ENCODE measurements around the gene SEPTIN8.

The SEPTIN8 gene, protein sequence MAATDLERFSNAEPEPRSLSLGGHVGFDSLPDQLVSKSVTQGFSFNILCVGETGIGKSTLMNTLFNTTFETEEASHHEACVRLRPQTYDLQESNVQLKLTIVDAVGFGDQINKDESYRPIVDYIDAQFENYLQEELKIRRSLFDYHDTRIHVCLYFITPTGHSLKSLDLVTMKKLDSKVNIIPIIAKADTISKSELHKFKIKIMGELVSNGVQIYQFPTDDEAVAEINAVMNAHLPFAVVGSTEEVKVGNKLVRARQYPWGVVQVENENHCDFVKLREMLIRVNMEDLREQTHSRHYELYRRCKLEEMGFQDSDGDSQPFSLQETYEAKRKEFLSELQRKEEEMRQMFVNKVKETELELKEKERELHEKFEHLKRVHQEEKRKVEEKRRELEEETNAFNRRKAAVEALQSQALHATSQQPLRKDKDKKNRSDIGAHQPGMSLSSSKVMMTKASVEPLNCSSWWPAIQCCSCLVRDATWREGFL

DNA sequence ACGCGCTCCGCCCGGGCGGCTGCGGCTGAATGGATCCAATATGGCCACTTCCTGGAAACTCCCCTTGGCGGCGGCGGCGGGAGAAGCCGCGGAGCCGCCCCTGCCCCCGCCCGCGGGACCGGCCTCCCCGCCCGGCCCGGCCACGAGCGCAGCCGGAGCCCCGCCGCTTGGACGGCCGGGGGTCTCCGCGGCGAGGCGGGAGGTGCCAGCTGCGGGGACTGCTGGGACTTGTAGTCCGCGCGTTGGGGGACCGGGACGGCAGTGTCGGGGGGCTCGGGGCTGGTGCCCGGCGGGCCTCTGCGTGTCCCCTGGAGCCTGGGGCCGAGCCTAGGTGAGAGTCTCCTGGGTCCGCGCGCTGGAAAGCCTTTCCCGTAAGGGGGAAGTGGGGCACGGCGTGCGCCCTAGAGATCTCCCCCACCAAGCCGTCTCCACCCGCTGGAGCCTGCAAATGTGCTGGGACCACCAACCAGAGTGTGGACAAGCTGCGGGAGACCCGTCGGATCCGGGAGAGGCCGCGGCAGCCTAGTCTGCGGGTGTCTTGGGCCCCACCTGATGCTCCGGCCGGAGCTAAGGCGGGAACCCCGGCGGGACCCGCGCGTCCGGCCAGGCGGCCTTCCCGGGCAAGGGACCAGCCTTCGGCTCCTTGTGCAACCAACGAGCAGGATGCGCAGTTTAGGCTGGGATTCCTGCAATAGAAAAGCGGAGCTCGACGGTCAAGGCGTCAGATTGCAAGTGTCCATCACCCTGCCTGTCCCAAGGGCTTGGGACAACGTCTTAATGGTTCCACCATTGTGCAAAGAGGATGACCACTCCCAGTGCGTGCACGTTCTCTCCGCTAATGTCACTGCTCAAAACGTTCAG, at the start of gene SEPTIN8:
SEPTIN8 (minus strand) TSS at position 31 of the 861 bp plus-strand sequence. CDS start 102 bp downstream, outside the sequence.
- DNase-seq (ENCODE audit: low spot score), result peak; percentile 42

DNA sequence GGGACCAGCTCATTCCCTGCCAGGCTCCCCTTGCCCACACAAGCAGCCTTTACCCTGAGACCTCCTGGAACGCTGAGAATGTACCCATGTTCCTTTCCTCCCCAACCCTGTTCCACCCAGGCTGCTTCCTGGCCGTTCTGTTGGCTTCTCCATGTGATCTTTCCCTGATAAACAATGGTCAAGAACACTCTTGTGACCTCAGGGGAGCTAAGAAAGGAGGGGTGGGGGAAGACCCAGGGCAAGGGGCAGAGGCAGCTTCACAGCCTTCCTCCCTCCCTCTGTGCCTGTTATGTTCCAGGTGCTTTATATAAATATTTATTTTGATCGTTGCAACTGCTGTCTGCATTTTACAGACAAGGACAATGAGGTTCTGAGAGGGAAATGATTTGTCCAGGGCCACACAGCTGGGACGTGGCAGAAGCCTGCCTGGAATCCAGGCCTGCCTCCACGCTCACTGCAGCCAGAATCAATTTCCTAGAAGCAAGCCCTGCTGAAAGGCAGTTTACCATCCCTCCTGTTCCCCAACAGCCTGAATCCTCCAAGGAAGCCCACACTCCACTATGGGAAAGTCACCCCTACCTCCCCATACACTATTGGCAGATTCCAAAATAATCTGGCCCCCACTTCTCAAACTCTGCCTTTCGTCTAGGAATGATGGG, 49.5 kb upstream of the SEPTIN8 start:
- no peak for DNase-seq (ENCODE audit: low spot score)

DNA sequence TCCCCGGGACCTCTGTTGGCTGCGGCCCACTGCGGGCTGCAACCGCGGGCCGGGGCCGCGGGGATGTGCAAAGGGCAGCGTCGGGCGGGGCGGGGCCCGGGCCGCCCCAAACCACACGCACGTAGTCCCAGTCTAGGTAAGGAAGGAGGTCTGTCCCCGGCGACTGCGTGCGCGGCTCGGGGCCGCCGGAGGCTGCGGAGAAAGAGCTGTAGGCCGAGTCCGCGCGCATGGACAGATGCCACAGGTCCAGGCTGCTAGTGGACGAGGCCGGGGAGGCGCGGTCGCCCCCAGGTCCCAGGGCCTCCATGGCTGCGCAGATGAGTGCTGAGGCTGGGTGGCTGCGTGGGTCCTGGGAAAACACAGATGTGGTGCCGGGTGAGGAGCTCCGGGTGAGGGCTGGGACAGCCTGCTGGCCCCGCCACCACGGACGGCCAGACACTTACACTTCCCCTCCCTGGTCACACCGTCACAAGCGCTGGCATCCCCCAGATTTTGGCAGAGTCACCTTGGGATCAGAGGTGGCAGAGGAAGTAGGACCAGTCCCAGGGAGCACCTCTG, 48.9 kb upstream of the SEPTIN8 start:
- DNase-seq (ENCODE audit: low spot score), result no peak

DNA sequence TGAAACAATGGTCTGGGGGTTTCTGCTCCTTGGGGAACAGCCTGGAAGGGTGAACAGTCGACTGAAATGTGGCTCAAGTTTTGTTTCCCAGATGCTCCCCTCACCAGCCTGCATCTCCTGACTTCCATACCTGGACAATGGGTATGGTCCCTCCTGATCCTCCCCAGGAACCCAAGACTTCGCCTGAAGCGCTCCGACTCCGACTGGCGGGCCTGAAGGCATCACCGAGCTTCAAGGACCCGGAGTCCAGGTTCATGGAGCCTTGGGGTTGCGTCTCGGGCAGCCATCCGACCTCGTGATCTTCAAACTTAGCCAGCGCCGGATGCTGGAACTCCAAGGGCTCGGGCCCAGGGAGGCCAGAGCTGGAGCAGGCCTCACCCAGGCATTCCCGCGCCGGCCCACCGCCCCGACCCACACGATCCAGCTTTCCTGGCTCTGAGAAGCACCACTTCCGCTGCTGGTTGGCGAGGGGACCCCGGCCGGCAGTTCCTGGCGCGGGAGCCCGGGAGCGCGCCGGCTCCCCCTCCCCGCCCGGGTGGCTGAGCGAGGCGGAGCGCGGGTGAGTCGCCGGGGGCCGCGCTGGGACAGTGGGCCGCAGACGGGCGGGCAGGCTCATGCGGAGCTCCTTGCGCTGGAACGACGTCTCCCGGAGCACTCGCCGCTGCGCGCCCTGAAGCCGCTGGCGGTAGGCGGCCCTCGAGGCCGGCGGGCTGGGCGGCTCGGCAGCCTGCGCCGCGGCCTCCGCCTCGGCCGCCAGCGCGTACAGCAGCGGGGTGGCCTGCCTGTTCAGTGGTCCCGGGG, 48.2 kb upstream of the SEPTIN8 start:
- DNase-seq (ENCODE audit: low spot score), result no peak

DNA sequence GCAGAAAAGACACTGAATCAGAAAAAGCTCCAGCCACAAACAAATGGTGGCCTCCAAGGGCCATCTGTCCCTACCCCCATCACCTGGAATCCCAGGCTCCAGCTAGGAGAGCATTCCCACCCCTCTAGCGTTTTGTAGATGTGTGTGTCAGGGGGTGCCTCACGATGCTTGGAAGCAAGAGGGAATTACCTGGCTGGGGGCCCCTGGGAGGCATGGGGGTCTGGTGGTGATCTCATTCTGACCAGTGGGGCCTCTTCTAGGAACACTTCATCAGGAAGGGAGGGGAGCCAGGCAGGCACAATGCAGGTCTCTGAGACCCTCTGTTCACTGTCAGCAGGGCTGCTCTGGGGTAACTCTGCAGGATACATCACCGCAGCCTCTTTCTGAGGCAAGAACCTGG, 47.4 kb upstream of the SEPTIN8 start:
- no peak for DNase-seq (ENCODE audit: low spot score)

DNA sequence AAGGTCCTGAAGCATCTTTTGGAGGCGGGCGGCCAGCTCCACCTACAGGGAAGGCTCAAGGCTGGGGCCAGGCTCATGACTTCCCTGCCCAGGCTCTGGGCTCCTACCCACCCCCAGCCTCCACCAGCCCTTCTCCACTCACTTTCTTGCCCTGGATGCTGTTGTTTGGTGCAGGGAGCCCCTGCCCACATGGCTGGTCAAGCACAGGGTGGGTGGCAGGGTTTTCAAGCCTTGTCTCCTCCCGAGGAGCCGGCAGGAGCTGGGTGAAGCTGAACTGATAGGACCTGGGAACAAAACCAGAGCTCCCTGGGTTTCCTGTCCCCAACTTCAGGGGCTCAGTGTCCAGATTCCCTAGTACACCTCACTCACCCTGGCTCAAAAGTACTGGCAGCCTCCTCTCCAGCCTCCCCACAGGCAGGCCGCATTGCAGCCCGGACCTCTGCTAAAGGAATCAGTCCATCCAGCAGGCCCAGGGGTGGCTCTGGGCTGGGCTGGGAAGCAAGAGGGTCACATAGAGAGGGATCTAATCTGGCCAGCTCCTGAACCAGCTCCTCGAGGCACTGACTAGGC, 46.5 kb upstream of the SEPTIN8 start:
- DNase-seq (ENCODE audit: low spot score), result no peak

DNA sequence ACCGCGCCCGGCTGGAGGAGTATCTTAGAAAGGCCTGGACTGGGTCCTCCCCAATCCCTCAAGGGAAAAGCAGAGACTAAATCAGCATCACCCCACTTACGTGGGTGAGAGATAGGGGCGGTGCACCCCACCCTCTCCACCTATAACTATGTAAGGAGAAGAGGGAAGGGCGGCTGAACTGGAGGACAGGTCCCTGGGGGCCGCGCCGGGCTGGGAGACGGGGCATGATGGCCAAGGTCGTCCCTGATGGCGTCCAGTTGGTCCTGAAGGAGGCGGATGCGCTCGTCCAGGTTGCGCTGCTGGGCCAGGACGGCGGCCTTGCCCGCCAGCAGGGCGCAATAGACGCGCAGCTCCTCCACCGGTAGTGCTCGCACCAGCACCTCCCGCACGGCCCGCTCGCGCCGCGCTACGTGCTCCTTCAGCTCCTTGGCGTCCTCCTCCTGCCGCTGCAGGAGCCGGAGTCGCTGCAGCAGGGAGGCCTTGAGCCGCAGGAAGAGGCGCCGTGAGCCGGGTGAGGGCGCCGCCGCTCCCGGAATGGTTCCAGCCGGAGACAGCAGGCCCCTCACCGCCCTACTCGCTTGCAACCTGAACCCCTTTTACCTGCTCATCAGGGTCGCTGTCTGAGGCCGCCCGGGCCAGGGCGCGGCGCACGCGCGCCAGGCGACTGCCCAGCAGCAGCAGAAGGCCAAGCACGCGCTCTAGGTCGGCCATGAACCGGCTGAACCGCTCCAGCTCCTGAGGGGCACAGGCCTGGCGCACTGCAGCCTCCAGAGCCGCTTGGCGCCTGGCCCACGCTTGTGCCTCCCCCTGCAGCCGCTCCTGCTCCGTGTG, 45.8 kb upstream of the SEPTIN8 start:
- no peak for DNase-seq (ENCODE audit: low spot score)

DNA sequence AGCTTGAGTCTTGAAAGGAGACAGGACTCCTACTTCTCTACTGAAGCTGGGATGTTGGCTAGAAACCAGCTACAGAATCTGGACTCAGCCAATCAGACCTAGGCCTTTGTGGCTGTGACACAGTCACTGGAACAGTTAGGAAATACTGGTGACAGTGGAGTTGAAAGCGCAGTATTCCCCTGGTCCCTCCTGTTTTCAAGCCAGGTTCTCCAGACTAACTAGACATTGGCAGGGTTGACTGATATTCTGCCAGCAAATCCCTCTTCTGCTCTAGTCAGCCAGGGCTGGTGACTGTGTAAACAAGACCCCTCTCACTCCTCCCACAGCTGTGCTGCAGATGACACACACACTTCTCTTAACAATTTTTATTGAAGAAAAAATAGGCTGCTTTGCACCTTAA, 44.8 kb upstream of the SEPTIN8 start:
- DNase-seq (ENCODE audit: low spot score), result no peak

DNA sequence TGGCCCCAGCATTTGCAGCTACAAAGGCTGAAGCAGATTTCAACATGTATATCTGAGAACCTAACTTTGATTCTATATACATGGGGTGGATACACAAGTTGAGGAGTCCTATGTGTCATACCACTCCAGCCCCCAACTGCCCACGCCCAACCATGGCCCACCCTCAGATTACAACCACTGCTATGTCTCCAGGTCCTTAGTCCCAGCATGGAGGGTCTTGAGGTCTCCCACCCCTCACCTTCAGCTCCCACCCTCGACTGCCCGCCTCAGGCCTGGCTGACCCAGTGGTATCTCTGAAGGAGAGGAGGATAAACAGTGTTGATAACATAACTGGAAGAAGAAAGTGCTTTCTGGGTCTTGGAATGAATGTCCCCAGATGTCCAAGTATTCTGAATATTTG, 44.3 kb upstream of the SEPTIN8 start:
- DNase-seq (ENCODE audit: low spot score), result no peak

DNA sequence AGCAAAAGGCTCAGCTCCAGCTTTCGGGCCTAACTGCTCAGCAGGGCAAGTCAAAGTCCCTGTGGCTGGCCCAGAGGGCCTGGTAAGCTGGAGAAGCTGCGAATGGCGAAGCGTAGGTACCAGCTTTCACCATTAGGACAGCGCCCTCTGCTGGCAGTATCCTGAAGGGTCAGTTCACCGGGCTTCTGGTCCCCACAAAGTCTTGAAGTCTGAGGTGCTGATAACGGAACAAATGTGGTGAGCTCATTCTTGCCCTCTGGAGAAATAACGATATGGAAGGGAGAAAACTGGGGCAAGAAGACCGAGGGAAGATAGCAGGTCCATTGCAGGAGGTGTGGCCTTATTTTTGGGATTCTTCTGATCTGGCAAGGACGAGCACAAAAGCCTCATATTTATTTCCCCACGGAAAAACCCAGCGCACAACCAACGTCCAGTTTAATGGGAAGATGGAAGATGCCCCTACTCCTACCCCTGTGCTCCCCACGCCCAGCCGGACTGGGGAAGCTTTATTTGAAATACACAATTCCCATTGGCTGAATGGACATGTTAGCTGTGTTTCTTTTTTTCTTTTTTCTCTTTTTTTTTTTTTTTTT, 43.2 kb upstream of the SEPTIN8 start:
- peak; percentile 86 for DNase-seq (ENCODE audit: low spot score)

DNA sequence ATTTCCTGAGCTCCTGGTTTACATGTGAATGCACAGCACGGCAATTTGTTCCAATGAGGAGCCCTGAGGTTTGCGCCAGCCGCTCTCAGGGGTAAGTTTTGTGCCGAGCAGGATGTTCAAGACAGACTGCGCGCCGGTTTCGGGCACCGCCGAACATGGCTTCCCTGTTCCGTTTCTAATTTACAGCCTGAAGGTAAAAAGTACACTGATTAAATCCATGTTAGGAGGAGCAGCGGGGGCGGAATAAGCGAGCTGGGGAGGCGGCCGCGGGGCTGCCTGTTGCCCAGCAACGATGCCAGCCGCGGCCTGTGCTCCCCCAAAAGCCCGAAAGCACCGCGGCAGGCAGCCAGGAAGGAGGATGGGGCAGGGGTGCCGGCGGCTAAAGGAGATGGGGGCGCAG, 42.4 kb upstream of the SEPTIN8 start:
- DNase-seq (ENCODE audit: low spot score), result no peak

DNA sequence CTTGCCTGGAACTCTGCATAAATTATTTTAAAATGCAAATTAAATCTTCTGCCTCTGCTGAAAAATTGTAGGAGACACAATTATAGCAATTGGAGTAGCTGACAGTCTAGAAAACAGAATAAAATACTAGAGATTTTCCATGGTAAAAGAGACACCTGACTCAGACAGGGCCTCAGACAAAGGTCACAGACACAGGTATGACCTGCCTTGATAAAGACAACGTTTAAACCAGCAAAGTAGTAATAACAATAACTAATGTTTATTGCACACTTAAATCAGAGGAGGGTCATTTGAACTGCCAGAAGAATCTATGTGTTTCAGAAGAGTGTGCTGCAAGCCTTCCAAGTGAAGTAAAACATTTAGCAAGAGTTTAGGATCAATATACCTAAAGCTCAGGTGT, 40.0 kb upstream of the SEPTIN8 start:
- DNase-seq (ENCODE audit: low spot score), result no peak

DNA sequence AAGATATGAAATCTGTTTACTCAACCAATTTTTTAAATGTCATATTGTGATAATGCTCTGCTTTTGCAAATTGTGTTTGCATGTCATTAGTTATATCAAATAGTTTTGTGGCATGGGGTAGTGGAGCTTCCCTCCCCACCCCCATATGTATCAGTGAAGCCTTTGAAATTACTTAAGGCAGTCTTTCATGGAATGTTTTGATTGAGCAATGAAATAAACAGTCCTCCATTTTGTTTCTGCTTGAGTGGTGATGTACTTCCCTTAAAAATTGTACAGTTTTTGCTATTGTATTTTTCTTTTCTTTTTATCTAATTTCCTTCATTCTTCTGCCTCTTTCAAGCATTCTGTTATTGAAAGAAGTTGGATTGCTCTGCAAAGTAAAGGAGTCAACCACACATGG, 39.5 kb upstream of the SEPTIN8 start:
- no peak for DNase-seq (ENCODE audit: low spot score)

DNA sequence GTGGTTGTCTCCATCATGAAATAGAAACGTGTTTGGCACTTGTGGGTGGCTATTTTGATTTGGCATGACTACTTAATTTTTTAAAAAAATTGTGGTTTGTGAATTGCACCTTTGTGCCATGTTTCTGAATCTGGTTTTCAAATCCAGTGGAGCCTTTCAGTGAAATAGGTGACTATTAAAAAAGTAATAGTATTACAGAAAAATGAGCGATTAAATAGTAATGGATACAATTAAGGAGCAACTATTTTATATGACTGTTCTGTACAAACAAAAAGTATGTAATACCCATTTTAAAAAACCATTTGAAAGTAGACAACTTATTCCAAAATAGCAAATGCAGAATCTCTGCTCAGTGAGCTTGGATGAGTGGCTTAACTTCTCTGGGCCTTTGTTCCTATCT, 39.0 kb upstream of the SEPTIN8 start:
- DNase-seq (ENCODE audit: low spot score), result no peak

DNA sequence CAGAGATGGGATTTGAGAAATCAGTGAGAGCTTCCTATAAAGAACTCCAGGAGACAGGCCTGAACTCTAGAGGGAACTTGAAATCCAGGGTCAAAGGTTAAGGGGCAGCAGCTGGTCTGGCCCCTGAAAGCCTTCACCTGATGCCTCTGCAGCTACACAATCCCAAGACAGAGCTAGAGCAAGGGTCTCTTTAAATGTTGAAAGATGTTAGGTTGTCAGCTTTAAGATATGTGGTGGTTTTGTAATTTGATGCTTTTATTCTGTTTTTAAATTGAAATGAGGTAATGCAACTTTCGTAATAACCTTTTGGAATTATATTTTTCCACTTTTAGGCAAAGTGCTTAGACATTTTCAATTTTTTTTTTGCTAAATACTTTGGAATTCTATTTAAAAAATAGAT, 38.4 kb upstream of the SEPTIN8 start:
- DNase-seq (ENCODE audit: low spot score), result no peak

DNA sequence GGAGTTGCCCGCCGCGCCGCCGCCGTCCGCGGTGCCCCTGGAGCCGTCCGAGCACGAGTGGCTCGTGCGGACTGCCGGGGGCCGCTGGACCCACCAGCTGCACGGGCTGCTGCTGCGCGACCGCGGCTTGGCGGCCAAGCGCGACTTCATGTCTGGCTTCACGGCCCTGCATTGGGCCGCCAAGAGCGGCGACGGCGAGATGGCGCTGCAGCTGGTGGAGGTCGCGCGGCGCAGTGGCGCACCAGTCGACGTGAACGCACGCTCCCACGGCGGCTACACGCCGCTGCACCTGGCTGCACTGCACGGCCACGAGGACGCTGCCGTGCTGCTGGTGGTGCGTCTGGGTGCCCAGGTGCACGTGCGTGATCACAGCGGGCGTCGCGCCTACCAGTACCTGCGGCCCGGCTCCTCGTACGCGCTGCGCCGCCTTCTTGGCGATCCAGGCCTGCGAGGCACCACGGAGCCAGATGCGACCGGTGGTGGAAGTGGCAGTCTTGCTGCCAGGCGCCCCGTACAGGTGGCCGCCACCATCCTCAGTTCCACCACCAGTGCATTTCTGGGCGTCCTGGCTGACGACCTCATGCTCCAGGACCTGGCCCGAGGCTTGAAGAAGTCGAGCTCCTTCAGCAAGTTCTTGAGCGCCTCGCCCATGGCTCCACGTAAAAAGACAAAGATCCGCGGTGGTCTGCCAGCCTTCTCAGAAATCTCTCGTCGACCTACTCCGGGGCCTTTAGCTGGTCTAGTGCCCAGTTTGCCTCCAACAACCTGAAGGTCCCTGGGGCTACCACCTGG, 37.7 kb upstream of the SEPTIN8 start:
- no peak for DNase-seq (ENCODE audit: low spot score)

DNA sequence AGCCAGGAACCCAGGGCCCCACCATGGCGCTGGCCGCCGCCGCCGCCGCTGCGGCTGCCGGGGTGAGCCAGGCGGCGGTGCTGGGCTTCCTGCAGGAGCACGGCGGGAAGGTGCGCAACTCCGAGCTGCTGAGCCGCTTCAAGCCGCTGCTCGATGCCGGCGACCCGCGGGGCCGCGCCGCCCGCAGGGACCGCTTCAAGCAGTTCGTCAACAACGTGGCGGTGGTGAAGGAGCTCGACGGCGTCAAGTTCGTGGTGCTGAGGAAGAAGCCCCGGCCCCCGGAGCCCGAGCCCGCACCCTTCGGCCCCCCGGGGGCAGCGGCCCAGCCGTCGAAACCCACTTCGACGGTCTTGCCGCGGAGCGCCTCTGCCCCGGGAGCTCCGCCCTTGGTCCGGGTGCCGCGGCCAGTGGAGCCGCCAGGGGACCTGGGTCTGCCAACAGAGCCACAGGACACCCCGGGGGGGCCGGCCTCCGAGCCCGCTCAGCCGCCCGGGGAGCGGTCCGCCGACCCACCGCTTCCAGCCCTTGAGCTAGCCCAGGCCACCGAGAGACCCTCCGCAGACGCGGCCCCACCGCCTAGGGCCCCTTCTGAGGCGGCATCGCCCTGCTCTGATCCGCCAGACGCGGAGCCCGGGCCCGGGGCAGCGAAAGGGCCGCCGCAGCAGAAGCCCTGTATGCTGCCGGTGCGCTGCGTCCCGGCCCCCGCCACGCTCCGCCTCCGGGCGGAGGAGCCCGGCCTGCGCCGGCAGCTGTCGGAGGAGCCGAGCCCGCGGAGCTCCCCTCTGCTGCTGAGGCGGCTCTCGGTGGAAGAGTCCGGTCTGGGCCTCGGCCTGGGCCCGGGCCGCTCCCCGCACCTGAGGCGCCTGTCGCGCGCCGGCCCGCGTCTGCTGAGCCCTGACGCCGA, 36.8 kb upstream of the SEPTIN8 start:
- DNase-seq (ENCODE audit: low spot score), result no peak
